Ovary (tissue), 9 donors: ENCODE data around the gene TGM5. TPM values are rescaled to one million over a fixed set of nuclear protein-coding genes. Genes with fewer than 3 reads are reported as not detected.

Experiments used
- DNase-seq, 5 donors: peaks; one replicate each; pipeline ENCODE4 v3.0.0-alpha.2; 2019 to 2020
- H3K27ac ChIP-seq, 2 donors: fragments of 200-600 bp; one replicate each; pipeline versions ENCODE4 v1.5.1 to v1.8.0; 2019 to 2022
- H3K27me3 ChIP-seq: fragments of 200-600 bp; one replicate; pipeline ENCODE4 v1.8.0; 2022
- H3K36me3 ChIP-seq: fragments of 200-600 bp; sonication (generic); one replicate; pipeline ENCODE4 v1.5.1; 2019
- H3K4me1 ChIP-seq: one replicate; pipeline ENCODE4 v1.8.1; 2013; ENCODE audit warnings: mild to moderate bottlenecking, moderate library complexity; ENCODE audit not compliant: insufficient read depth
- H3K4me3 ChIP-seq: fragments of 200-600 bp; sonication (generic); one replicate; pipeline ENCODE4 v1.5.1; 2017
- H3K9me3 ChIP-seq, 2 donors: fragments of 200-600 bp in 1 of 2; sonication (generic) in 1 of 2; one replicate each; pipeline versions ENCODE4 v1.5.1 to v1.8.1; 2013 to 2019; ENCODE audit warnings: mild to moderate bottlenecking in 1 of 2, moderate library complexity in 1 of 2
- EP300 ChIP-seq: sonication (generic); formaldehyde crosslinking; IDR thresholded peaks from one replicate; pipeline ENCODE4 v1.6.1; 2017; ENCODE audit warnings: antibody characterized with exemption
- POLR2A ChIP-seq: fragments of 450-650 bp; IDR thresholded peaks from one replicate; pipeline ENCODE4 v1.6.1; 2017; ENCODE audit warnings: antibody characterized with exemption, mild to moderate bottlenecking, moderate library complexity
- whole genome bisulfite sequencing, 3 donors: extraction: QIAGEN DNeasy Blood & Tissue Kit in 1 of 3; methylation state at CpG; one replicate each; pipeline versions ENCODE4 v1.1.5 to v1.1.7; 2013 to 2017; 5-methylcytosine and 5-hydroxymethylcytosine counted together
- intact Hi-C, 4 donors: fragments of 100-400 bp; cut with DNase I; formaldehyde crosslinking; loops; one replicate each; pipeline versions ENCODE4 v1.11.0 to v1.15.1; 2022 to 2023
- polyA plus RNA-seq, 2 donors: library from polyadenylated mRNA; stranded (reverse); fragments of 200-250 nt in 1 of 2; fragments of 350-450 nt in 1 of 2; fragmentation: Illumina TruSeq in 1 of 2; extraction: RNeasy Lipid Tissue Mini Kit (QIAGEN cat#74804) in 1 of 2; gene quantifications; one replicate each; pipeline ENCODE4 v1.2.3, GENCODE V29; 2013 to 2014
- total RNA-seq, 7 donors: library from RNA; depleted of rRNA in 2 of 7; stranded (reverse); fragments of >200 nt in 2 of 7; fragmentation: NEBNext Ultra II Directional in 3 of 7; extraction: Animal tissue kit (Norgen Biotek cat#: 25700) in 3 of 7; gene quantifications; one replicate each; pipeline versions ENCODE4 v1.1.0 to v1.2.4, GENCODE V29; 2016 to 2023
- TF ChIP-seq, protein P1 (sequence below), 3 donors: fragments of 450-650 bp in 2 of 3; fragments of 200-600 bp in 1 of 3; IDR thresholded peaks; one replicate each; pipeline versions ENCODE4 v1.5.1 to v1.8.0; 2016 to 2022; ENCODE audit warnings: antibody characterized with exemption in 3 of 3, mild to moderate bottlenecking in 1 of 3
- donor health status: DM: no; HTN: no; CAD: no; lungs with moderate emphysema.
- donor health status: DM: no; HTN: no; CAD: no.
- donor health status: Bipolar disorder and iron deficiency.
- donor health status: DM: yes; HTN: yes; CAD: no.
- donor health status: DM: no; HTN: no; CAD: no.
- donor health status: DM: yes; HTN: yes; CAD: no.

The TGM5 gene
- total and polyA plus RNA-seq, 9 donors: not detected

DNA sequence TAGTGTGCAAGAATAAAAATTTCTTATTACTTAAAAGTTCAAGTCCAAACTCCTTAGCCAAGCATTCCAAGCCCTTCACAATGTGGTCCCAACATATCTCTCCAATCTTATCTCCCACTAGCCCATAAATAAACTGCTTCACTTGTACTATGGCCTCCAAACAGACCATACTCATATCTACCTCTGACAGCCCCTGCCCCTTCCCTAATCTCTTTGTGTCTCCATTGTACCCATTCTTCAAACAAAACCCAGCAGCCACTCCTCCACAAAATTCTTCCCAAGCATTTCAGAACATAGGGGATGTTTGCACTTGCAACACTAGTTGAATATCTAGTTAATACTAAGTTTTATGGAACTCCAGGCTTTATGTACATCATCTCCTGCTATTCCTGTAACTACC is 33.2 kb upstream of the TGM5 start:
- Histone ChIP-seq H3K4me3 (no peak overlapping the region), H3K4me1 (no peaks in the 10 kb centered on the region), H3K9me3 (no peaks in the 10 kb centered on the region), H3K27me3 (no peaks in the 10 kb centered on the region), H3K27ac (no peak overlapping the region), H3K36me3 (no peaks in the 10 kb centered on the region)
- DNase-seq: no peak
- TF ChIP-seq POLR2A (no peak), EP300 (no peak)
- TF ChIP-seq, protein P1, sequence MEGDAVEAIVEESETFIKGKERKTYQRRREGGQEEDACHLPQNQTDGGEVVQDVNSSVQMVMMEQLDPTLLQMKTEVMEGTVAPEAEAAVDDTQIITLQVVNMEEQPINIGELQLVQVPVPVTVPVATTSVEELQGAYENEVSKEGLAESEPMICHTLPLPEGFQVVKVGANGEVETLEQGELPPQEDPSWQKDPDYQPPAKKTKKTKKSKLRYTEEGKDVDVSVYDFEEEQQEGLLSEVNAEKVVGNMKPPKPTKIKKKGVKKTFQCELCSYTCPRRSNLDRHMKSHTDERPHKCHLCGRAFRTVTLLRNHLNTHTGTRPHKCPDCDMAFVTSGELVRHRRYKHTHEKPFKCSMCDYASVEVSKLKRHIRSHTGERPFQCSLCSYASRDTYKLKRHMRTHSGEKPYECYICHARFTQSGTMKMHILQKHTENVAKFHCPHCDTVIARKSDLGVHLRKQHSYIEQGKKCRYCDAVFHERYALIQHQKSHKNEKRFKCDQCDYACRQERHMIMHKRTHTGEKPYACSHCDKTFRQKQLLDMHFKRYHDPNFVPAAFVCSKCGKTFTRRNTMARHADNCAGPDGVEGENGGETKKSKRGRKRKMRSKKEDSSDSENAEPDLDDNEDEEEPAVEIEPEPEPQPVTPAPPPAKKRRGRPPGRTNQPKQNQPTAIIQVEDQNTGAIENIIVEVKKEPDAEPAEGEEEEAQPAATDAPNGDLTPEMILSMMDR (IDR thresholded peaks at IDR 0.05): no peak
- intact Hi-C loops: no loop called here

- no peak overlapping the region for H3K4me3 ChIP-seq
- H3K36me3 ChIP-seq: no peaks in the 10 kb centered on the region
- no peak for TF ChIP-seq EP300
- TF ChIP-seq, protein P1 (IDR thresholded peaks at IDR 0.05): no peak
- TF ChIP-seq POLR2A: no peak
- no peak for DNase-seq
- intact Hi-C loops: no loop called here
- WGBS, 3 donors: 84 to 90% (median 89%) methylated on average over 3 of the region's 3 CpGs
- no peak overlapping the region for H3K27ac ChIP-seq
- no peaks in the 10 kb centered on the region for H3K4me1 ChIP-seq
- no peaks in the 10 kb centered on the region for H3K27me3 ChIP-seq
- H3K9me3 ChIP-seq: no peaks in the 10 kb centered on the region
Observed at GRCh38 chr15:43299411-43299810, 32.7 kb upstream of the TGM5 start.

GRCh38 chr15:43294091-43294706 is 27.5 kb upstream of the TGM5 start:
- no peaks in the 10 kb centered on the region for H3K36me3 ChIP-seq
- H3K27ac ChIP-seq: no peak overlapping the region
- no peaks in the 10 kb centered on the region for H3K4me1 ChIP-seq
- no peaks in the 10 kb centered on the region for H3K9me3 ChIP-seq
- no peak overlapping the region for H3K4me3 ChIP-seq
- TF ChIP-seq, protein P1 (IDR thresholded peaks at IDR 0.05): no peak
- TF ChIP-seq EP300: no peak
- no peaks in the 10 kb centered on the region for H3K27me3 ChIP-seq
- DNase-seq: no peak
- intact Hi-C loops: no loop called here
- WGBS, 3 donors: 54 to 66% (median 64%) methylated on average over 6 of the region's 6 CpGs

- H3K27ac ChIP-seq: no peak overlapping the region
- no peaks in the 10 kb centered on the region for H3K27me3 ChIP-seq
- intact Hi-C loops: no loop called here
- no peak for TF ChIP-seq POLR2A
- no peak for TF ChIP-seq EP300
- TF ChIP-seq, protein P1 (IDR thresholded peaks at IDR 0.05): no peak
- H3K4me1 ChIP-seq: no peaks in the 10 kb centered on the region
- WGBS, 3 donors: 4 to 15% (median 7%) methylated on average over 3 to 24 of the region's 24 CpGs
- no peak overlapping the region for H3K4me3 ChIP-seq
- no peaks in the 10 kb centered on the region for H3K36me3 ChIP-seq
- no peaks in the 10 kb centered on the region for H3K9me3 ChIP-seq
- DNase-seq: no peak
Observed at GRCh38 chr15:43293432-43293831, 26.7 kb upstream of the TGM5 start.
